Measurements from ENCODE around the gene SLC24A4. TPM values are rescaled to one million over a fixed set of nuclear protein-coding genes. Genes with fewer than 3 reads are reported as not detected.

SLC24A4 gene
- total and polyA plus RNA-seq, 2 of the 4 experiments (the other 2 are of a cell fraction) = not detected

DNA sequence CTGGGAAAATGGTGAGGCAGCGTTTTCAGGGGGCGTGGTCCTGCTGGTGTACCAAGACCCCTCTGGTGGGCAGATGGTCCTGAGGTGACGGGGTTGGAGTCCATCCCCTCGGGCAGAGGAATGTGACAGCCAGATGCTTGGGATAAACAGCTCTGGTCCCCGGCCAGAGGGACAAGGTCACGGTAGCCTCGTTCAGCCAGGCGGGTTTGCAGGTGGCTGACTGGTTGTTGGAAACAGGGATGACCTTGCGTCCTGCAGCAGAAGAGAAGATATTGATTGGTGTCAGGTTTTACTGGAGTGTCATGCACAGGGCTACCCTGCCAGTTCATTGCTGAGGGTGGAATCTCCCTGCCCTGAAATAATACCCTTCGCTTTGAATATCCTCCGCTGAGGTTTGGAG, 43.3 kb downstream of the SLC24A4 start:
- Histone ChIP-seq H2BK120ac (ENCODE audit: low read depth, low read length) (no peak overlapping the region), H3K27me3 (ENCODE audit: control insufficient read depth, insufficient read depth, low read length) (peaks cover 36% of the 10 kb centered on the region), H3K9me1 (ENCODE audit: insufficient read depth, low read length) (no peaks in the 10 kb centered on the region), H2AK5ac (ENCODE audit: low read depth, low read length) (no peak overlapping the region), H3K18ac (ENCODE audit: low read depth, low read length) (no peak overlapping the region), H4K20me1 (ENCODE audit: insufficient read depth, low read length) (no peaks in the 10 kb centered on the region), H2BK20ac (ENCODE audit: low read depth, low read length) (no peak overlapping the region), H3K4me3 (ENCODE audit: insufficient read depth, low read depth, low read length) (no peak overlapping the region), H2AK9ac (replicated peaks; ENCODE audit: low read depth, low read length, poor library complexity) (no peak overlapping the region), H3K23ac (ENCODE audit: low read depth, low read length) (no peak overlapping the region), H4K5ac (ENCODE audit: low read depth, low read length) (no peak overlapping the region), H3K4me2 (ENCODE audit: low read depth, low read length) (no peak overlapping the region), H3K14ac (replicated peaks; ENCODE audit: low read depth, low read length) (no peak overlapping the region), H2BK15ac (ENCODE audit: low read depth, low read length) (no peak overlapping the region), H4K91ac (ENCODE audit: insufficient read depth, low read depth, low read length) (no peak overlapping the region), H3K56ac (ENCODE audit: extremely low read depth, insufficient read depth, low read length) (no peak overlapping the region), H3K9ac (ENCODE audit: low read depth, low read length) (no peak overlapping the region), H2BK5ac (ENCODE audit: low read depth, low read length, poor library complexity, severe bottlenecking) (no peak overlapping the region), H3K79me1 (ENCODE audit: low read depth in 1 of 2, low read length in 2 of 2) (no peaks in the 10 kb centered on the region), H3K9me3 (ENCODE audit: control insufficient read depth, insufficient read depth, low read length) (no peaks in the 10 kb centered on the region), H4K8ac (ENCODE audit: low read depth in 2 of 2, low read length in 2 of 2) (no peak overlapping the region), H3K4me1 (ENCODE audit: control insufficient read depth, insufficient read depth, low read length) (no peaks in the 10 kb centered on the region), H3K27ac (ENCODE audit: insufficient read depth, low read length) (no peak overlapping the region), H3K36me3 (ENCODE audit: control insufficient read depth, insufficient read depth, low read length) (no peaks in the 10 kb centered on the region), H3K4ac (ENCODE audit: low read depth, low read length) (no peak overlapping the region), H2AFZ (replicated peaks; ENCODE audit: low read length, poor library complexity) (no peak overlapping the region)
- WGBS, 2 experiments (ENCODE audit: extremely low coverage in 2 of 2, insufficient read length in 1 of 2) = 63% methylated on average over 7 of the region's 11 CpGs; no CpG with 5 or more reads in 1 of the 2 experiments
- in situ Hi-C loops (cut with MboI; ENCODE audit: low sequenced_read_pairs) (no loop called here), dilution Hi-C loops (cut with HindIII; ENCODE audit: low sequenced_read_pairs, unreplicated experiment) (no loop called here), intact Hi-C loops (cut with micrococcal nuclease) (no loop called here)
- ChIA-PET POLR2A (ENCODE audit: unreplicated experiment) (no interaction called here), CTCF (no interaction called here)
- ATAC-seq (ENCODE audit: low read depth) (no peak), DNase-seq (no peak)
- no peak for TF ChIP-seq RAD21 (IDR thresholded peaks at IDR 0.05; ENCODE audit: low read length)
- TF ChIP-seq POLR2A (IDR thresholded peaks at IDR 0.05; ENCODE audit: low read depth, low read length) = no peak
- TF ChIP-seq, protein P1, sequence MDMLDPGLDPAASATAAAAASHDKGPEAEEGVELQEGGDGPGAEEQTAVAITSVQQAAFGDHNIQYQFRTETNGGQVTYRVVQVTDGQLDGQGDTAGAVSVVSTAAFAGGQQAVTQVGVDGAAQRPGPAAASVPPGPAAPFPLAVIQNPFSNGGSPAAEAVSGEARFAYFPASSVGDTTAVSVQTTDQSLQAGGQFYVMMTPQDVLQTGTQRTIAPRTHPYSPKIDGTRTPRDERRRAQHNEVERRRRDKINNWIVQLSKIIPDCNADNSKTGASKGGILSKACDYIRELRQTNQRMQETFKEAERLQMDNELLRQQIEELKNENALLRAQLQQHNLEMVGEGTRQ (IDR thresholded peaks at IDR 0.05; ENCODE audit: low read depth, low read length) = no peak
- TF ChIP-seq FOS (IDR thresholded peaks at IDR 0.05; ENCODE audit: low read depth, low read length) = no peak
- BruUV-seq (replicated peaks) = no TSS peak

Measured in IMR-90 (cell line).